SK-N-SH (cell line): ENCODE data around the gene NT5M.

ENCODE experiments used
- CTCF ChIP-seq: fragments of 200-600 bp; sonication (generic); IDR thresholded peaks from 2 replicates; pipeline ENCODE4 v1.6.1; 2017; ENCODE audit warnings: antibody characterized with exemption, mild to moderate bottlenecking, moderate library complexity
- JUND ChIP-seq: IDR thresholded peaks from 2 replicates; pipeline ENCODE4 v1.4.0; 2012
- NFIC ChIP-seq: IDR thresholded peaks from 2 replicates; pipeline ENCODE4 v1.4.0; 2012; ENCODE audit warnings: borderline replicate concordance
- REST ChIP-seq: IDR thresholded peaks from 2 replicates; pipeline ENCODE4 v1.6.1; 2012; ENCODE audit warnings: mild to moderate bottlenecking, low read depth, low read length, moderate library complexity
- TF ChIP-seq, protein P1 (sequence below): fragments of 150-350 bp; IDR thresholded peaks from 2 replicates; pipeline ENCODE4 v1.6.1; 2017; ENCODE audit warnings: antibody characterized with exemption, low read length, low read depth, borderline replicate concordance

- TF ChIP-seq, protein P1, sequence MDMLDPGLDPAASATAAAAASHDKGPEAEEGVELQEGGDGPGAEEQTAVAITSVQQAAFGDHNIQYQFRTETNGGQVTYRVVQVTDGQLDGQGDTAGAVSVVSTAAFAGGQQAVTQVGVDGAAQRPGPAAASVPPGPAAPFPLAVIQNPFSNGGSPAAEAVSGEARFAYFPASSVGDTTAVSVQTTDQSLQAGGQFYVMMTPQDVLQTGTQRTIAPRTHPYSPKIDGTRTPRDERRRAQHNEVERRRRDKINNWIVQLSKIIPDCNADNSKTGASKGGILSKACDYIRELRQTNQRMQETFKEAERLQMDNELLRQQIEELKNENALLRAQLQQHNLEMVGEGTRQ = no peak
- TF ChIP-seq NFIC = no peak
- TF ChIP-seq CTCF = no peak
- TF ChIP-seq REST = no peak
- TF ChIP-seq JUND = no peak
Observed at GRCh38 chr17:17254036-17254435, 49.1 kb upstream of the NT5M start.
